H1 (cell line): ENCODE data around the gene HIVEP3. TPM values are rescaled to one million over a fixed set of nuclear protein-coding genes. Genes with fewer than 3 reads are reported as not detected.
A peak's percentile ranks its signal among the peaks of the same experiment; 100 is the strongest.

Experiments used
- CTCF ChIA-PET: fragments of 300-600 bp; sonication (Branson Sonifier 250); formaldehyde crosslinking; loops from one replicate; lab custom pipeline; 2021; ENCODE audit not compliant: partially characterized antibody; lab: Charles Lee
- POLR2A ChIA-PET: fragments of 300-600 bp; sonication (Branson Sonifier 250); formaldehyde crosslinking; loops from one replicate; lab custom pipeline; 2021; ENCODE audit warnings: inconsistent platforms; ENCODE audit not compliant: partially characterized antibody; lab: Charles Lee
- DNase-seq, 2 experiments: peaks; one replicate each; pipeline versions ENCODE4 v3.0.0 to v3.0.0-alpha.2; 2010 to 2022; ENCODE audit warnings: low spot score in 2 of 2, low read depth in 1 of 2, mixed read lengths in 1 of 2
- FAIRE-seq: peaks from 2 replicates; lab custom pipeline; 2011; peaks lifted over from hg19 to GRCh38; lab: Jason Lieb, UNC
- H2AFZ ChIP-seq: 2 replicates; pipeline ENCODE4 v1.8.1; 2012; ENCODE audit warnings: low read length, inconsistent platforms
- H2AK5ac ChIP-seq: 2 replicates; pipeline ENCODE4 v1.6.1; 2013; ENCODE audit warnings: low read depth, low read length
- H2BK120ac ChIP-seq: replicated peaks from 2 replicates; pipeline ENCODE3; 2013; ENCODE audit warnings: low read depth, low read length, inconsistent platforms
- H2BK12ac ChIP-seq: 2 replicates; pipeline ENCODE4 v1.6.1; 2013; ENCODE audit warnings: low read depth, low read length
- H2BK15ac ChIP-seq: 2 replicates; pipeline ENCODE4 v1.6.1; 2013; ENCODE audit warnings: low read length
- H2BK20ac ChIP-seq: 2 replicates; pipeline ENCODE4 v1.6.1; 2013; ENCODE audit warnings: low read length
- H2BK5ac ChIP-seq: 2 replicates; pipeline ENCODE4 v1.6.1; 2013; ENCODE audit warnings: low read depth, low read length
- H3K14ac ChIP-seq: 2 replicates; pipeline ENCODE4 v1.6.1; 2013; ENCODE audit warnings: inconsistent platforms; ENCODE audit not compliant: insufficient read length
- H3K18ac ChIP-seq: 2 replicates; pipeline ENCODE4 v1.6.1; 2013; ENCODE audit warnings: low read length; ENCODE audit errors: extremely low read depth
- H3K23ac ChIP-seq: 2 replicates; pipeline ENCODE4 v1.6.1; 2013; ENCODE audit warnings: inconsistent platforms; ENCODE audit not compliant: insufficient read length
- H3K23me2 ChIP-seq: 2 replicates; pipeline ENCODE4 v1.6.1; 2013; ENCODE audit warnings: low read depth, low read length
- H3K27ac ChIP-seq: 2 replicates; pipeline ENCODE4 v1.6.1; 2011; ENCODE audit warnings: low read depth, low read length, inconsistent platforms
- H3K27me3 ChIP-seq, 4 experiments: replicated peaks in 1 of 4; 1 replicate in 1 of 4; 2 replicates in 3 of 4; pipeline versions ENCODE4 v1.6.1 to v1.8.1; 2011 to 2013; ENCODE audit warnings: low read length in 3 of 4, mild to moderate bottlenecking in 3 of 4, inconsistent platforms in 2 of 4, mixed read lengths in 2 of 4, moderate library complexity in 1 of 4; ENCODE audit not compliant: control insufficient read depth in 3 of 4, insufficient read depth in 3 of 4; ENCODE audit errors: extremely low read depth in 1 of 4
- H3K36me3 ChIP-seq, 4 experiments: 2 replicates each; pipeline versions ENCODE4 v1.6.1 to v1.8.1; 2011 to 2013; ENCODE audit warnings: mild to moderate bottlenecking in 4 of 4, low read length in 3 of 4, moderate library complexity in 2 of 4, control low read depth in 1 of 4, inconsistent platforms in 1 of 4; ENCODE audit not compliant: insufficient read depth in 4 of 4, control insufficient read depth in 2 of 4
- H3K4ac ChIP-seq: replicated peaks from 2 replicates; pipeline ENCODE3; 2013; ENCODE audit warnings: low read length, low read depth, mixed read lengths, inconsistent platforms; ENCODE audit not compliant: insufficient read length
- H3K4me1 ChIP-seq, 4 experiments: replicated peaks in 1 of 4; 1 replicate in 1 of 4; 2 replicates in 3 of 4; pipeline versions ENCODE4 v1.6.1 to v1.8.1; 2011 to 2013; ENCODE audit warnings: low read length in 3 of 4, inconsistent platforms in 2 of 4, mixed read lengths in 1 of 4; ENCODE audit not compliant: insufficient read depth in 4 of 4, control insufficient read depth in 3 of 4
- H3K4me2 ChIP-seq, 2 experiments: 2 replicates each; pipeline versions ENCODE4 v1.6.1 to v1.8.1; 2011 to 2013; ENCODE audit warnings: low read depth in 2 of 2, low read length in 2 of 2, control low read depth in 1 of 2, inconsistent platforms in 1 of 2, mild to moderate bottlenecking in 1 of 2; ENCODE audit not compliant: insufficient read depth in 1 of 2
- H3K4me3 ChIP-seq, 4 experiments: fragments of 200-600, 300-600 bp in 1 of 4; sonication (generic), shearing (Covaris generic), sonication (Bioruptor Twin) in 1 of 4; 2 replicates each; pipeline versions ENCODE4 v1.5.1 to v1.8.1; 2011 to 2016; ENCODE audit warnings: low read length in 4 of 4, low read depth in 3 of 4, control low read depth in 2 of 4, inconsistent platforms in 2 of 4, mild to moderate bottlenecking in 2 of 4, mixed read lengths in 1 of 4, moderate library complexity in 1 of 4; ENCODE audit not compliant: insufficient read depth in 2 of 4; ENCODE audit errors: extremely low read depth in 1 of 4
- H3K56ac ChIP-seq: replicated peaks from 2 replicates; pipeline ENCODE3; 2013; ENCODE audit warnings: low read depth, mild to moderate bottlenecking, mixed read lengths, low read length, inconsistent platforms; ENCODE audit not compliant: insufficient read length
- H3K79me1 ChIP-seq: 2 replicates; pipeline ENCODE4 v1.6.1; 2013; ENCODE audit warnings: low read depth, low read length, control low read depth
- H3K79me2 ChIP-seq, 2 experiments: 2 replicates each; pipeline versions ENCODE4 v1.6.1 to v1.8.1; 2012 to 2013; ENCODE audit warnings: low read length in 2 of 2, mild to moderate bottlenecking in 2 of 2, inconsistent platforms in 1 of 2; ENCODE audit not compliant: insufficient read depth in 2 of 2, control insufficient read depth in 1 of 2
- H3K9ac ChIP-seq, 4 experiments: replicated peaks in 1 of 4; 1 replicate in 1 of 4; 2 replicates in 3 of 4; pipeline versions ENCODE4 v1.6.1 to v1.8.1; 2011 to 2013; ENCODE audit warnings: low read depth in 3 of 4, low read length in 3 of 4, control low read depth in 2 of 4, mild to moderate bottlenecking in 2 of 4, moderate library complexity in 2 of 4, inconsistent platforms in 1 of 4; ENCODE audit errors: extremely low read depth in 1 of 4
- H3K9me3 ChIP-seq, 2 experiments: 2 replicates each; pipeline versions ENCODE4 v1.6.1 to v1.8.1; 2012 to 2013; ENCODE audit warnings: mild to moderate bottlenecking in 2 of 2, moderate library complexity in 2 of 2, control low read depth in 1 of 2, inconsistent platforms in 1 of 2, low read depth in 1 of 2, low read length in 1 of 2, mixed read lengths in 1 of 2; ENCODE audit not compliant: insufficient read depth in 2 of 2
- H4K20me1 ChIP-seq, 2 experiments: replicated peaks in 1 of 2; 2 replicates each; pipeline versions ENCODE3 to v1.8.1; 2011 to 2013; ENCODE audit warnings: inconsistent platforms in 2 of 2, low read length in 2 of 2, mild to moderate bottlenecking in 1 of 2; ENCODE audit not compliant: insufficient read depth in 2 of 2, control insufficient read depth in 1 of 2
- H4K5ac ChIP-seq: 2 replicates; pipeline ENCODE4 v1.6.1; 2013; ENCODE audit warnings: low read length, low read depth, mixed read lengths, inconsistent platforms; ENCODE audit not compliant: insufficient read length
- H4K8ac ChIP-seq: 2 replicates; pipeline ENCODE4 v1.8.0; 2013; ENCODE audit warnings: mild to moderate bottlenecking, moderate library complexity, low read length, inconsistent platforms; ENCODE audit not compliant: insufficient read depth; ENCODE audit errors: extremely low read depth
- H4K91ac ChIP-seq: replicated peaks from 2 replicates; pipeline ENCODE3; 2013; ENCODE audit warnings: low read length, mixed read lengths, inconsistent platforms; ENCODE audit not compliant: insufficient read length
- CEBPB ChIP-seq: IDR thresholded peaks from 2 replicates; pipeline ENCODE4 v1.6.1; 2012; ENCODE audit warnings: low read depth, low read length
- RAD21 ChIP-seq, 2 experiments: IDR thresholded peaks in 1 of 2; conservative IDR thresholded peaks in 1 of 2; 2 replicates each; pipeline ENCODE4 v1.6.1; 2011; ENCODE audit warnings: low read depth in 2 of 2, low read length in 2 of 2, improper control_type of control experiment in 1 of 2, inconsistent platforms in 1 of 2, mild to moderate bottlenecking in 1 of 2, moderate library complexity in 1 of 2
- RXRA ChIP-seq: IDR thresholded peaks from 2 replicates; pipeline ENCODE4 v1.6.1; 2011; ENCODE audit warnings: low read depth, mild to moderate bottlenecking, low read length, moderate library complexity; ENCODE audit not compliant: insufficient read depth
- WGBS, 2 experiments: shearing (Covaris generic) in 1 of 2; methylation state at CpG; one replicate each; pipeline versions ENCODE4 v1.1.6 to v1.1.7; 2013 to 2015; ENCODE audit warnings: low lambda C conversion rate in 2 of 2, mixed read lengths in 2 of 2, inconsistent platforms in 1 of 2, low coverage in 1 of 2, missing lambda C conversion rate in 1 of 2; ENCODE audit not compliant: insufficient replicate concordance in 2 of 2, insufficient coverage in 1 of 2, insufficient read length in 1 of 2; ENCODE audit errors: extremely low coverage in 1 of 2, missing lambda C conversion rate in 1 of 2; 5-methylcytosine and 5-hydroxymethylcytosine counted together
- polyA plus RNA-seq, 7 experiments: library from polyadenylated mRNA; depleted of rRNA in 3 of 7; stranded (reverse) in 5 of 7; unstranded in 2 of 7; fragments of >200 nt in 5 of 7; fragments of 200-250 nt in 2 of 7; gene quantifications; 1 replicate in 5 of 7; 2 replicates in 1 of 7; 4 replicates in 1 of 7; pipeline versions ENCODE4 v1.2.1 to v1.2.3, GENCODE V29; 2011 to 2013; ENCODE audit warnings: missing spikeins in 2 of 7, mixed read lengths in 2 of 7
- total RNA-seq: library from RNA; stranded (reverse); fragmentation: NEBNext Ultra II Directional; extraction: Animal tissue kit (Norgen Biotek cat#: 25700); gene quantifications from 2 replicates; pipeline ENCODE4 v1.2.1, GENCODE V29; 2021

The HIVEP3 gene
- total and polyA plus RNA-seq, 2 of the 8 experiments (the other 6 are each of a cell fraction or from before 2014, with no cell fraction given), result 0.24 to 0.69 TPM

- FAIRE-seq, result no peak
- no peaks in the 10 kb centered on the region for H3K27me3 ChIP-seq
- no peak overlapping the region for H2BK12ac ChIP-seq
- H4K20me1 ChIP-seq, result peaks cover 0 to 5% of the 10 kb centered on the region in 2 experiments
- H3K23me2 ChIP-seq, result peaks cover 6% of the 10 kb centered on the region; the same call in 1 of the 2 replicates
- H4K8ac ChIP-seq, result no peak overlapping the region
- no peak overlapping the region for H3K23ac ChIP-seq
- no peaks in the 10 kb centered on the region for H3K79me1 ChIP-seq
- H2BK5ac ChIP-seq, result no peak overlapping the region
- H3K4me3 ChIP-seq, result no peak overlapping the region
- peak overlapping the region; percentile 87 for H2AFZ ChIP-seq
- no peak for TF ChIP-seq CEBPB
- TF ChIP-seq RAD21 (IDR thresholded peaks at IDR 0.05 in 1 of 2, conservative IDR thresholded peaks at IDR 0.05 in 1 of 2; ENCODE audit: low read depth in 2 of 2, low read length in 2 of 2), result peak; percentile 28 to 46; a peak in 3 of 4 replicates
- TF ChIP-seq RXRA, result no peak
- no peak overlapping the region for H4K5ac ChIP-seq
- H3K4ac ChIP-seq, result no peak overlapping the region
- ChIA-PET CTCF (interaction anchor here (1.1 to 1.9 kb wide), 5 partner anchors 11 to 317 kb away, joined by 3 to 10 read pairs (median 4); no protein-coding TSS in a partner anchor), POLR2A (no interaction called here)
- H3K27ac ChIP-seq, result no peak overlapping the region
- 75% methylated on average over 9 of the region's 9 CpGs; no CpG with 5 or more reads in 1 of the 2 experiments for WGBS, 2 experiments
- H3K4me2 ChIP-seq, result no peak overlapping the region
- no peaks in the 10 kb centered on the region for H3K79me2 ChIP-seq
- no peaks in the 10 kb centered on the region for H3K36me3 ChIP-seq
- no peak overlapping the region for H2BK20ac ChIP-seq
- no peak overlapping the region for H2BK15ac ChIP-seq
- no peaks in the 10 kb centered on the region for H3K9me3 ChIP-seq
- H3K56ac ChIP-seq, result no peak overlapping the region
- H3K14ac ChIP-seq, result no peak overlapping the region
- no peaks in the 10 kb centered on the region for H3K4me1 ChIP-seq
- no peak overlapping the region for H2AK5ac ChIP-seq
- no peak overlapping the region for H2BK120ac ChIP-seq
- DNase-seq, result no peak
- H3K9ac ChIP-seq, result no peak overlapping the region
- no peak overlapping the region for H4K91ac ChIP-seq
- no peak overlapping the region for H3K18ac ChIP-seq
Observed at GRCh38 chr1:41891199-41891896, 27.4 kb downstream of the HIVEP3 start.
